A549 (cell line): ENCODE results near the gene NHSL1.

Experiments
- BHLHE40 ChIP-seq: IDR thresholded peaks from 2 replicates; pipeline ENCODE4 v1.6.1; 2012; ENCODE audit warnings: low read depth, low read length, inconsistent platforms
- HDAC2 ChIP-seq: fragments of 200-600 bp; sonication (generic); IDR thresholded peaks from 2 replicates; pipeline ENCODE4 v1.6.1; 2016
- JUNB ChIP-seq: fragments of >200 bp; sonication (Bioruptor Twin); formaldehyde crosslinking; IDR thresholded peaks from 2 replicates; pipeline ENCODE4 v1.6.1; 2016
- KDM1A ChIP-seq: fragments of 200-600 bp; sonication (generic); IDR thresholded peaks from 2 replicates; pipeline ENCODE4 v1.6.1; 2016; ENCODE audit warnings: low read depth, mild to moderate bottlenecking
- MAFK ChIP-seq: fragments of 450-650 bp; IDR thresholded peaks from 2 replicates; pipeline ENCODE4 v1.6.1; 2014; ENCODE audit not compliant: partially characterized antibody
- MAZ ChIP-seq: fragments of 150-350 bp; IDR thresholded peaks from 2 replicates; pipeline ENCODE4 v1.6.1; 2014; ENCODE audit warnings: antibody characterized with exemption, low read depth, low read length, borderline replicate concordance
- RFX5 ChIP-seq: fragments of 450-650 bp; IDR thresholded peaks from 2 replicates; pipeline ENCODE4 v1.7.1; 2014; ENCODE audit warnings: antibody characterized with exemption, mild to moderate bottlenecking, moderate library complexity
- TP53 ChIP-seq: fragments of 250-450 bp; sonication (Bioruptor Pico); IDR thresholded peaks from 2 replicates; pipeline ENCODE4 v1.5.0; 2021; ENCODE audit warnings: mild to moderate bottlenecking, moderate library complexity
- TF ChIP-seq, protein P1 (sequence below): fragments of >200 bp; sonication (Bioruptor Twin); formaldehyde crosslinking; IDR thresholded peaks from 3 replicates; pipeline ENCODE4 v1.5.1; 2016
- TF ChIP-seq, protein P2 (sequence below): IDR thresholded peaks from 2 replicates; pipeline ENCODE4 v1.6.1; 2012
- TF ChIP-seq, protein P3 (sequence below): IDR thresholded peaks from 2 replicates; pipeline ENCODE4 v1.6.1; 2012
- TF ChIP-seq, protein P4 (sequence below): fragments of 450-650 bp; IDR thresholded peaks from 2 replicates; pipeline ENCODE4 v1.6.1; 2014; ENCODE audit warnings: antibody characterized with exemption

DNA sequence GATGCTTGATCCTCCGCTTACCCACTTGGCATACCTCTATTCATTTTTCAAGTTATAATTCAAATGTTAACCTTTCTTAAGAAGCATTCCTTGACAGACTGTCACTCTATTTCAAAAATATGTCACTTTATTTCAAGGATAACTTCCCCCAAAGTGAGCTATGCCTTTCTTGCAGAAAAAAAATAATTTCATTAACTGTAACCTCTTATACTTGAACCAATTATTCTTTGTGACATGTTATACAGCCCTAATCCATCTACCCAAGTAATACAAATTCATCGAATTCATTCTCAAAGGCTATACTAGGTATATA is 9.3 kb upstream of the NHSL1 start:
- no peak for TF ChIP-seq MAZ
- TF ChIP-seq, protein P1, sequence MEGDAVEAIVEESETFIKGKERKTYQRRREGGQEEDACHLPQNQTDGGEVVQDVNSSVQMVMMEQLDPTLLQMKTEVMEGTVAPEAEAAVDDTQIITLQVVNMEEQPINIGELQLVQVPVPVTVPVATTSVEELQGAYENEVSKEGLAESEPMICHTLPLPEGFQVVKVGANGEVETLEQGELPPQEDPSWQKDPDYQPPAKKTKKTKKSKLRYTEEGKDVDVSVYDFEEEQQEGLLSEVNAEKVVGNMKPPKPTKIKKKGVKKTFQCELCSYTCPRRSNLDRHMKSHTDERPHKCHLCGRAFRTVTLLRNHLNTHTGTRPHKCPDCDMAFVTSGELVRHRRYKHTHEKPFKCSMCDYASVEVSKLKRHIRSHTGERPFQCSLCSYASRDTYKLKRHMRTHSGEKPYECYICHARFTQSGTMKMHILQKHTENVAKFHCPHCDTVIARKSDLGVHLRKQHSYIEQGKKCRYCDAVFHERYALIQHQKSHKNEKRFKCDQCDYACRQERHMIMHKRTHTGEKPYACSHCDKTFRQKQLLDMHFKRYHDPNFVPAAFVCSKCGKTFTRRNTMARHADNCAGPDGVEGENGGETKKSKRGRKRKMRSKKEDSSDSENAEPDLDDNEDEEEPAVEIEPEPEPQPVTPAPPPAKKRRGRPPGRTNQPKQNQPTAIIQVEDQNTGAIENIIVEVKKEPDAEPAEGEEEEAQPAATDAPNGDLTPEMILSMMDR, result no peak
- TF ChIP-seq, protein P2, sequence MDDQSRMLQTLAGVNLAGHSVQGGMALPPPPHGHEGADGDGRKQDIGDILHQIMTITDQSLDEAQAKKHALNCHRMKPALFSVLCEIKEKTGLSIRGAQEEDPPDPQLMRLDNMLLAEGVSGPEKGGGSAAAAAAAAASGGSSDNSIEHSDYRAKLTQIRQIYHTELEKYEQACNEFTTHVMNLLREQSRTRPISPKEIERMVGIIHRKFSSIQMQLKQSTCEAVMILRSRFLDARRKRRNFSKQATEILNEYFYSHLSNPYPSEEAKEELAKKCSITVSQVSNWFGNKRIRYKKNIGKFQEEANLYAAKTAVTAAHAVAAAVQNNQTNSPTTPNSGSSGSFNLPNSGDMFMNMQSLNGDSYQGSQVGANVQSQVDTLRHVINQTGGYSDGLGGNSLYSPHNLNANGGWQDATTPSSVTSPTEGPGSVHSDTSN, result no peak
- TF ChIP-seq, protein P3, sequence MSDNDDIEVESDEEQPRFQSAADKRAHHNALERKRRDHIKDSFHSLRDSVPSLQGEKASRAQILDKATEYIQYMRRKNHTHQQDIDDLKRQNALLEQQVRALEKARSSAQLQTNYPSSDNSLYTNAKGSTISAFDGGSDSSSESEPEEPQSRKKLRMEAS, result no peak
- no peak for TF ChIP-seq RFX5
- no peak for TF ChIP-seq JUNB
- no peak for TF ChIP-seq HDAC2
- TF ChIP-seq TP53 (CRISPR knock-in tag), result no peak
- no peak for TF ChIP-seq MAFK
- TF ChIP-seq KDM1A, result no peak
- no peak for TF ChIP-seq BHLHE40
- TF ChIP-seq, protein P4, sequence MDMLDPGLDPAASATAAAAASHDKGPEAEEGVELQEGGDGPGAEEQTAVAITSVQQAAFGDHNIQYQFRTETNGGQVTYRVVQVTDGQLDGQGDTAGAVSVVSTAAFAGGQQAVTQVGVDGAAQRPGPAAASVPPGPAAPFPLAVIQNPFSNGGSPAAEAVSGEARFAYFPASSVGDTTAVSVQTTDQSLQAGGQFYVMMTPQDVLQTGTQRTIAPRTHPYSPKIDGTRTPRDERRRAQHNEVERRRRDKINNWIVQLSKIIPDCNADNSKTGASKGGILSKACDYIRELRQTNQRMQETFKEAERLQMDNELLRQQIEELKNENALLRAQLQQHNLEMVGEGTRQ, result no peak
